HG03045 (cell line): ENCODE data around the gene LRRC8D.
"Not testable (repeated sequence)": the region's sequence is repeated elsewhere in the genome, so short reads cannot be mapped to it uniquely, and the experiment has no call there.

Experiments
- ATAC-seq: cut with Tn5 transposase; IDR thresholded peaks from one replicate; pipeline ENCODE4 v1.9.1; 2021; ENCODE audit warnings: mild to moderate bottlenecking, moderate library complexity; ENCODE audit not compliant: unreplicated experiment

LRRC8D gene

DNA sequence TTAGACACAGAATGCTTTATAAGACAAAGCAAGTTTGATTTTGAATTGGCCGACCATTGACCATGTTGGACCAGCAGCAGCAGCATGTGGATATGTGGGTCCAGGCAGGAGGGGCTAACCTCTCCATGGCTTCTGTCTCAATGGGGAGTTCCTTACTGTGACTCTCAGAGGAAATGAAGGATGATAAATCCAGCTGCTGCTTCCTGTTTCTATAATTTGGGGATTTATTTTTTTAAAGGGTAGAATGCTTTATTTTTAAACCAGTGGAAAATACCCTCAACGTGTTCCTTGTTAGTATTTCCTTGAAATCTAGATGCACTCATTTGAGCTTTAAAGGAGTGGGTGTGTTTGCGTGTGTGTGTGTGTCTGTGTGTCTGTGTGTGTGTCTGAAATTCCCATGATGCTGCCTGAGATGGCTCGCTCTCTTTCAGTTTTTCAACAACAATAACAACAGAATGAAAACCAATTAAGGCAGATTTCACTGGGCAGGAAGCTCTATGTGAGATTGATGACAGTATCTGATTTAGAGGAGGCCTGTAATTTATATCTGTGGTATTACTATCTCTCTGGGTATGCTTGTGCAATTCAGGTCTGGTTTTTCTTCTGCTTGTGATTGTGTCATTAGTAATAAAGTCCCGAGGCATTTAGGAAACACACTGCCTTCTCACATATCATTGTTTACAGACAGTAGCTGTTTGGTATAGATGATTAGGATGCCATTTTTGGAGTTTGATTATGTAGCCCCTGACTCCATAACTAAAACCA, 88.0 kb downstream of the LRRC8D start:
- ATAC-seq = no peak

DNA sequence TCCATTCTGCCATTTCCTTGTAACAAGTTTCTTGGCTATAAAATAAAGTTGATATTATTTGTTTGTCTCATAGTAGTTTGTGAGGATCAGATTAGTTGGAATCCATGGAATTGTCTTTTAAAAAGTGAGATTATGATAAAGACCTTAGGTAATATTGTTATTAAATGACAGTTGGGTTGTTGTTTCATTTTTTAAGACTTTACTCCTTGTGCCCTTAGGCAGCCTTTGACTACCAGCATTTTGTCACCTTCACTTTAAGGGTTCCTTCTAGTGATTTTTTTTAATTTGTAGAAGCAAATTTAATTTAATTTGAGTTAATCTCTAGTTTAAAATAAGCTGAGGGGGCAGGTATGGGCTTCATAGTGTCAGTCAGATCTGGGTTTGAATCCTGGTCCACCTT, 89.4 kb downstream of the LRRC8D start:
- ATAC-seq = no peak

DNA sequence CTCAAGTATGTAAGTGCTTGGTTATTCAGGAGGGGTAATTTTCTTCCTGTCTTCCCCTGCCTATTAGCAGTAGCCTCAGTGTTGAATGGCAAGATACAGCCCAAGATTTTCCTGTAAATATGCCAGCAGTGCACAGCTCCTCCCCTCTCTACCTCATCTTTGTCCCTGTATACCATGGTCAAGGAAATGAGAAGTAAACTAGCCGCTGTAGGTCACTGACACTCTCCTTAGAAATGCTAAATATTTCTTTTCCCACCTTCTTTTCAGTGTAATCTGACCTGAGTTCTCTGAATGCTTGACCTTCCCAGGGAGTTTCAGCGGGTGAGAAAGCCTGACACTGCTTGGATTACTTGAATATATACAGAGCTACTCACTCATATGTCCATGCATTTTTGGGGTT, 89.9 kb downstream of the LRRC8D start:
- no peak for ATAC-seq

DNA sequence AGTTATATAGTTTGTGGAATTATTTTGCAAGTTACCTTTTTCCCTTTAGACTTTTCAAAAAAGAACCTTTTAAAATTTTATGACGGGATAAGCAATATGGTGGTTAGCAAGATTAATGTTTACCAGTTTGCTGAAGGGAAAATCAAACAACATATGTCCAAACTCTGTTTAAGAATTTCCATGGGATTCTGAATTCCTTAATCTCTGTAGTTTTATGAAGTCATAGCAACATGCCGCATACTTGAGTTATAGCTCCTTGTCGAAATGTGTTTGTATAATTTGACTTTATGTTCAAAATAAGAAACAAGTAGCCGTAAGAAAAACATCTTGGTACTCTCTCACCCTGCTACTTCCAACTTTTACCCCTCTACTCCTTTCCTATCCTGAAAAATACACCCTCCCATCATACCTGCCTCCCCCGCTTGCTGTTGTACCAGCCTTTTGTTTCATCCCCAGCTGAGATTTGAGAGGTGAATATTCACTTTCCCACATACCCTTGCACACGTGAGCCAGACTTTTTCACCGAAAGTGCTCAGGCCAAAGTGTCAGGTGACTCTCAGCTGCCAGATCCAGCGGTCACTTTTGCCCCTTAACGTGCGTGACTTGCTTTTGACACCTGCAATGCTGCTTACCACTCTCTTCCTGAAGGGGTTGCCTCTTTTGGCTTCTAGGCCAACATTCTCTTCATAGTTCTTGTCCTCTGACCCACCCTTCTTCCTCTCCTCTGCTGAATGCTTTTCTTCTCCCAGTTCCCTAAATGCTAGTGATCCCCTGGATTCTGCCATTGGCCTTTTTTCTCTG, 90.6 kb downstream of the LRRC8D start:
- no peak for ATAC-seq

DNA sequence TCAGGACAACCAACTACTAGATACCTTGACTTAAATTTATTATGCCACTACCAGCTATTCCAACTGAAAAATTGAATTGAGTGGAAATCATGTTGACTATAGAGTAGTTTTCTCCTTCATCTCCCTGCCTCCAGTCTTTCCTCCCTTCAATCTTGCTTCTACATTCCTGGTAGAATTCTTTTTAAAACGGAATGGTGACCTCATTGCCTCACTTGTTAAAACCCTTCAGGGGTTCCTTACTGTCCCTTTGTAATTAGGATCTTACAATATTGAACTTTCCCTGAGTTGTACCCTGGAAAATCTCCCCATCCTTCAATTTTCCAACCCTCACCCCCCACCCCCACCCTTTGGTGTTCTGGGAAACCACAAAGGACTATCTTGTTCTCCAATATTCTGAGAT, 91.2 kb downstream of the LRRC8D start:
- ATAC-seq = no peak

DNA sequence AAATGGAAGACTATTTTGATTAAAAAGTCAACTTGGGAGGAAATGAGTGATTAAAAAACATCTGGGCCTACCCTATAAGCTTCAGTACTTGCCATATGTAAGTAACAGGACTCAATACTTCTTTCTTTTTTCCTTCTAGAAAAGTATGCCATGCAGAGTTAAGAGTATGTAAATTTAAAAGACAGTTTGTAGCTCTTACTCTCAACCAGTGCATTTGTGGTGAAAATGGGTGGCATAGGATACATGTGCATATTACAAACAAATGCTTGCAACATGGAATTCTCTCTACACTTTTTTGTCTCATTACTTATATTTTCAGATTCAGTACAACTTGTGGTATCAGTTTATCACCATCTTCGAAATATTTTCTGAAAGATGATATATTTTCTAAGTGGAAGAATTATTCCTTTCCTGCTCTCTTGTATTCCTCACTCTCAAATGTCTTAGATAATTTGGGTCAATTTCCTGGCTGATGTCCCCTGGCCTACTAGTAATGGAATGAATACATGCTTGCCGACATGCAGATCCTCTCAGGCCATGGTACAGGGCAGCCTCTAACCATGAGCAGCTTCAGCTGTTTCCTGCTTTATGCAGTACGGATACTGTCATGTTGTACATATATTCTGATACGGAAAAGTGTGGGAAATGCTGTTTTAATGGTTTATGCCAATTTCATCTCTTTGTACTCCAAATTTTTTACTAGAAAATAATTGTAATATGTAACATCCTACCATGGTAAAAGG, 92.7 kb downstream of the LRRC8D start:
- no peak for ATAC-seq

DNA sequence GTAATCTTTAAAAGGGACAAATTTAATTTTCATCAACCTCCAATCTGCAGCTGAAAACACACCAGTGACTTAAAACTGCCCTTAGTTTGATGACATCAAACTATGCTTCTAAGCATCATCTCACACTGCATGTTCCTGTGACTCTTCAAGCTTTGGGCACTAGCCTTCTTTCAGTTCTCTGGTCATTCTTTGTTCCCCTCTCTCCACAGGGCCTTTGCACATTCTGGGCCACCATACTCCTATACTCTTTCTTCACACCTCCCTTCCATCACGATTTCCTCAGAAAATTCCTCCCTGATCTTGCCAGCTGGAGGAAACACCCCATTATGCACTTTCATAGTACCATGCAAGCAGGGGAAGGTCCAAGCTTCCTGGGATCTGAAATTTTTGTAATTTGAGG, 96.5 kb downstream of the LRRC8D start:
- no peak for ATAC-seq

DNA sequence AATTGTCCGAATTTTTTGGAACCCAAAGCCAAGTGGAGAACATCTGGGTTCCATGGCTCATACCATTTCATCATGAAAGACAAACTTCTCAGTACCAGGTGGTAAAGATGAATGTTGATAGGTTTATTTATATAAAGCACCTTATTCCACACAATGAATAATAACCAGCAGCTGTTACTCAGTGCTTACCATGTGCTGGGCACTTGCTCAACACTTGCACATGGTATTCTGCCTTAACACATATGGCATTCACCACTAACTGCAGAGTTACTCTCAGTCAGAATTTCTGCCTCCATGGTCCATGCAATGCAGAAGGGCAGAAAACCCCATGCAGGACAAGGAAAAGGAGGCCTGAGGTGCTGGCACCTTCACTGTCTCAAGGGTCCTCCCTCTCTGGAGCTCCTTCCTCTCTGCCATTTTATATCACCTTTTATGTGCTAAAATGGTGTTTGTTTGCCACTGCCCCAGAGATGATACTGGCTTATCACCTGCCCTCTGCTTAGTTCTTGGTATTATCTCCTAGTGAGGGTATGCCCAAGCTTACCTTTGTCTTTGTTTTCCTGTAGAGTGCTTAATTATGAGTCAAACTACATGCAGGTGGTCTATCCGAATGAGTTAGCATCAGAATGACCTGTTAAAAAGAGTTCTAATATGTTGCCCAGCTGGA, 97.4 kb downstream of the LRRC8D start:
- ATAC-seq = no peak

DNA sequence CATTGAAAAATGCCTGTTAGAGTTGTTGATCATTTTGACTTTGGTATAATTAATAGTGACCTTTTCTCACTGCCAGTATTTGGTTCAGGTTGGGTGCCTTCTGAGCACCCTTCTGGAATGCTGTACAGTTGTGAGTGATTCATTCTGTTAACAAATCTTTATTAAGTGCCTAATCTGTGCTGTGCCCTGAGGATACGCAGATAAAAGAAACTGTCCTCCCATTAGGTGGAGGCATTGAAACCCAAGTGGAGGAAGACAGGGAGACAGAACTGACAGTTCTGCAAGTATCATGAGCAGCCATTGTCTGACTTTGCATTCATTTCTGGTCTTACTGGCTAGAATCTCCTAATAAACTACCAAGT, 97.9 kb downstream of the LRRC8D start:
- ATAC-seq = no peak

DNA sequence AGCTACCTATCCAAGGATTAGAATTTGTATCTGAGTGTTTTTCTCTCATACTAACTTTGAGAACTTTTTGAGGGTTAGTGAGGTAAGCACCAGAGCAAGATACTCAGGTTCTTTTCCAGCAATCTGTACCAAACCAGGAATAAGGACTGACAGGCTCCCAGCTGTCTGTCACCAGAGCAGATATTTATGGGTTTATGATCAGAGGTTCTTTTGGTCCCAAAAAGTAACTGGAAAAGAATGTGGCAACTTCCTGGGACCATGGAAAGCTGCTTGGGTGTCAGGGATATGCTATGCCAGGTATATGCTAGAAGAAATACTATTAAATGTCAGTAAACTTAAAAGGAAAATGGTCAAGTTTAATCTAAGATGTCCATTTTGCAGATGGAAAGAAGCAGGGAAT, 98.3 kb downstream of the LRRC8D start:
- no peak for ATAC-seq

DNA sequence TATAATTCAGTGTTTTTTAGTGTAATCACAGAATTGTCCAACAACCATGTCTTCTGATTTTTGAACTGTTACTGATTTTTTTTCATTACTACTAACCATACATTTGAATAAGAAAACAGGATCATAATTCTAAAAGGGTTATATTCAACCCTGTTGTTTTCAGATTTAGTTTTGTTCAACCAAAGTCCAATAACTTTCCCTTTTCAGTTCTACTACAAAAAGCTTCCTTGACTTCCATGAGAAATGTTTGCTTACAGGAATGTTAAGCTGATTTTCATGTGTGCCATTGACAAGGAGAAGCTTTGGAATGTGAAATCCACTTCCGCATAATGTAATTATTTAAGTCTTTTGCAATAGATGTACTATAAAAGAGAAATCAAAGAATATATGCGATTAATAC, 102.1 kb downstream of the LRRC8D start:
- no peak for ATAC-seq

DNA sequence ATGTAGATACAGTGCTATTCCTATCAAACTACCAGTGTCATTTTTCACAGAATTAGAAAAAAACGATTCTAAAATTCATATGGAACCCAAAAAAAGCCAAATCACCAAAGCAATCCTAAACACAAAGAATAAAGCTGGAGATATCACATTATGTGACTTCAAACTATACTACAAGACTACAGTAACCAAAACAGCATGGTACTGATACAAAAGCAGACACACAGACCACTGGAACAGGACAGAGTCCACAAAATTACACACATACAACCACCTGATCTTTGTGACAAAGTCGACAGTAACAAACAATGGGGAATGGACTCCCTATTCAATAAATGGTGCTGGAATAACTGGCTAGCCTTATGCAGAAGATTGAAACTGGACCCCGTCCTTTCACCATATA, 102.7 kb downstream of the LRRC8D start:
- no peak for ATAC-seq

DNA sequence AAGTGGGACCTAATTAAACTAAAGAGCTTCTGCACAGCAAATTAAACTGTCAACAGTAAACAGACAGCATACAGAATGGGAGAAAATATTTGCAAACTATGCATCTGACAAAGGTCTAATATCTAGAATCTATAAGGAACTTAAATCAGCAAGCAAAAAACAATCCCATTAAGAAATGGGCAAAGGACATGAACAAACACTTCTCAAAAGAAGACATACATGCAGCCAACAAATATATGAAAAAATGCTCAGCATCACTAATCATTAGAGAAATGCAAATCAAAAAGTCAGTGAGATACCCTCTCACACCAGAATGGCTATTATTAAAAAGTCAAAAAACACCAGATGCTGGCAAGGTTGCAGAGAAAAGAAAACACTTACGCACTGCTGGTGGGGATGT, 103.2 kb downstream of the LRRC8D start:
- not testable (repeated sequence) for ATAC-seq

DNA sequence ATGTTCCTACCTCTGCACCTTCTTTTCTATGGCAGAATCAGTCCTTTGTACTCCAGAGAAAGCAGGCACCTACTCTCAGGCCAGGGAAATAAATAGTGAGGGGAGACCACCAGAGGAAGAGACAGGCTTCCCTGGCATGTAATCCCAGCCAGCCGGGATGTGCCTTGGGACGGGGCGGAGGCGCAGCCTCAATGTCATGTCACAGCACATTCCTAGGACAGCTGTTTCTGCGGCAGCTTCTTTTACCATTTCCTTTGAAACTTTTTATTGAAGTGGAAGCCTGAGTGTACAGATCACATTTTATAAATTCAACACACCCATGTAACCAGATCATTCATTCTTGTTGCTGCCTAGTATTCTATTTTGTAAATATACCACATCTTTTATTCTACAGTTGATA, 106.2 kb downstream of the LRRC8D start:
- ATAC-seq = no peak

DNA sequence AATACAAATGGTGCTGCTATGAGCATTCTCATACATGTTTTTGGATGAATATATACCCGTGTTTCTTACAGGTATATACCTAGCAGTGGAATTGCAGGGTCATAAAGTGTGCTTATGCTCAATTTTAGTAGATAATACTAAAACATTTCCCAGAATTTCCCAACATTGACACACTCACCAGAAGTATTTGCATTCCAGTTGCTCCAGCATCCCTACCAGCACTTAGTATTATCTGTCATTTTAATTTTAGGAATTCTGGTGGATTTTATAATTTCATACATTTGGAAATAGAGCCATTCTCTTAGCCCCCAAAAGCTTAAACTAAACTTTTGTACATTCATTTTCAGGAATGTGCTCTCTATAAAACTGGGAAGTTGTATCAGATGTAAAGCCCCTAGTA, 106.6 kb downstream of the LRRC8D start:
- no peak for ATAC-seq

DNA sequence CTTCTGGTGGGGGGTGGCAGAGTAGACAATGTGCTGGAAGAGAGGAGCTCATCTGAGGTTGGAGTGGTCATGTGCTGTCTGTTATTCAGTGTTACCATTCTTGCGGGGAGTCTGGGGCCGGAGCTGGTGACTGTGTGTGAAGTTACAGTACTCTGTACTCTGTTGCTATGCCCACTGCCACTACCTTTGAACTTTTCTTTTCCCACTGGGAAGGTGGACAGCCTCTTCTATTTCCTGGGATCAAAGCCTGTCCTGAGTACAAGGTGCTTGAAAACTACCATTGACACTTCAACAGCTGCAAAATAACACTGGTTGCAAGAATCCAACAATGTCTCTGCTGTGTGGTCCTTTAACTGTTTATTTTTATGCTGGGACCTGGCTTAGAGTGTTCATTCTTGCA, 107.7 kb downstream of the LRRC8D start:
- no peak for ATAC-seq

DNA sequence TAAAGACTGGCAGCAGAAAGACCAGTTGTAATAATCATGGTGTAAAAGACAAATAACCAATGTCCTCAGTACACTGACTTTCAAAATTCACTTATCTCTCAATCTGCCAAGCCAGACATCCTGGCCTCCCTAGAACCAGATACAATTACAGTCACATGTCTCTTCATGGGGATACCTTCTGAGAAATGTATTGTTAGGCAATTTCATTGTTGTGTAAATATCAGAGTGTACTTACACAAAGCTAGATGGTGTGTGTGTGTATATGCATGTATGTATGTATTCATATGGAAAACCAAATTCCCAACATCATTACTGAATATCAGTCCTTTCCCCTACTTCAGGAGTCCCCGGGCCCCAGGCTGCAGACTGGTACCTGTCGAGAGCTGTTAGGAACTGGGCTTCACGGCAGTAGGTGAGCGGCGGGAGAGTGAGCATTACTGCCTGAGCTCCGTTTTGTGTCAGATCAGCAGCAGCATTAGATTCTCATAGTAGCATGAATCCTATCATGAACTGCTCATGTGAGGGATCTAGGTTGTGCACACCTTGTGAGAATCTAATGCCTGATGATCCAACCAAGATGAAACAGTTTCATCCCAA, 108.7 kb downstream of the LRRC8D start:
- ATAC-seq = no peak

DNA sequence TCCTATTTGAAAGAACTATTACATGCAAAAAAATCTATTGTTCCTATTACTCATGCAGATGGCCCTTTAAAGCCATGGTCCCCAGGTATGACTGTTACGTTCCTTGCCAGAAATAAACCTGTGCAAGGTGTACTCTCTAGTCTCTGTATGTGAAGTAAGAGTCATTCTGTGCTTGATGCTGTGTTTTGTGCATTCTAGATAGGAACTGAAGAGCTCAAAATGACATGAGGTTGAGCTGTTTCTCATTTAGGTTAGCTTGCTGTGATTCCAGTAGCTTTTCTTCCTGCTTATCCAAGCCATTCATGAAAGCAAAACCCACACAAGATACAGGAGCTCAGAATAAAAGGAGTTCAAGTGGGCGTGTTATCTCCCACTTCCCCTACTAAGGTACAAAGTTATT, 109.7 kb downstream of the LRRC8D start:
- no peak for ATAC-seq

DNA sequence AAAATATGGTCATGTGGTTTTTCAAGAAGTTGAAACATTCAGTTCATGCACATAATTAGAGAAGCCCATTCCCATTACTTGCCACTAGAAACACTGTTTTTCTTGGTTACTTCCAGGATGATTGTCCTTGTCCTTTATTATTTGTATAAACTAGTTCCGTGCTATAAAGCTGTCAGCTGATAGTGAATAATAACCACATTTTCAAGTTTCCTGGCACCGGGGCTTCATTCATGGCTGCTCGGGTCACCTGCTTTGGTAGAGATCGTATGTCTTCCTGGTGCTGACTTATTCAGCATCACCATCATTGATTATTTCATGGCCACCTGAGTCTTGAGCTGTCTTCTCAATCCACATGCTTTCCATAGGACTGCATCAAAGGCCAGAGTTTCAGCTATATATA, 111.1 kb downstream of the LRRC8D start:
- no peak for ATAC-seq

DNA sequence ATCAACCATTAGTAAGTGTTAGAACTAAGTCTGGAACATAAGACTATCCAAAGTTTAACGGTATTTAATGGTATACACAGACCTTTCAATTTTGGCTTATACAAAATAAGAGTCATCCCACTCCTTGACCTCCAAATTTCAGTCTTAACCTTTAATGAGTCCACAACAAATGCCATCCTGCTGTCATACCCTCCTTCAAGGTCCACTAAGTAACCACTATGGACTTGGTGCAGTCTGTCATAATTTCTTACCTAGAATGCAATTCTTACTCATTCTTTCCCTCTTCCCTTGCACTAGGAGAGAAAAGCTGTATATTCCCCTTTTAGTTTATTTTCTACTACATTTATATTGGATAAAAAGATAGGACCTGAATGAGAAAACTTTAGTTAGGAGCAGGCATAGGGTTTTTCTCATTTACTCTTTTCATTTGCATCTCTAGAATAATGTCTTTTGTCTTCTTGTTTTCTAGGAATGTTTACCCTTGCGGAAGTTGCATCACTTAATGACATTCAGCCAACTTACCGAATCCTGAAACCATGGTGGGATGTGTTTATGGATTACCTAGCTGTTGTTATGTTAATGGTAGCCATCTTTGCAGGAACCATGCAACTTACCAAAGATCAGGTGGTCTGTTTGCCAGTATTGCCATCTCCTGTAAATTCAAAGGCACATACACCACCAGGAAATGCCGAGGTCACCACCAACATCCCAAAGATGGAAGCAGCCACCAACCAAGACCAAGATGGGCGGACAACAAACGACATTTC, 111.9 kb downstream of the LRRC8D start:
- no peak for ATAC-seq
